Neuronal stem cell (in vitro differentiated cells): ENCODE results near the gene SORBS2.

ENCODE experiments used
- DNase-seq: peaks from one replicate; pipeline ENCODE4 v3.0.0-alpha.2; 2013; ENCODE audit warnings: low spot score
- H2AFZ ChIP-seq: one replicate; pipeline ENCODE4 v1.6.1; 2013; ENCODE audit warnings: mild to moderate bottlenecking, low read length, inconsistent platforms
- H2AK5ac ChIP-seq: 2 replicates; pipeline ENCODE4 v1.6.1; 2013; ENCODE audit warnings: low read depth, mild to moderate bottlenecking, inconsistent platforms, low read length, moderate library complexity, mixed read lengths
- H2BK120ac ChIP-seq: 2 replicates; pipeline ENCODE4 v1.6.1; 2013; ENCODE audit warnings: low read depth, mild to moderate bottlenecking, inconsistent platforms, low read length, moderate library complexity, mixed read lengths
- H2BK12ac ChIP-seq: one replicate; pipeline ENCODE4 v1.6.1; 2013; ENCODE audit warnings: low read length, inconsistent platforms
- H2BK15ac ChIP-seq: 2 replicates; pipeline ENCODE4 v1.6.1; 2013; ENCODE audit warnings: mild to moderate bottlenecking, low read length, inconsistent platforms, mixed read lengths
- H2BK5ac ChIP-seq: one replicate; pipeline ENCODE4 v1.6.1; 2013; ENCODE audit warnings: inconsistent platforms, mild to moderate bottlenecking, low read length, moderate library complexity
- H3K14ac ChIP-seq: one replicate; pipeline ENCODE4 v1.6.1; 2013; ENCODE audit warnings: low read length, inconsistent platforms
- H3K18ac ChIP-seq: 2 replicates; pipeline ENCODE4 v1.6.1; 2013; ENCODE audit warnings: low read length, inconsistent platforms
- H3K23ac ChIP-seq: 2 replicates; pipeline ENCODE4 v1.6.1; 2013; ENCODE audit warnings: low read depth, mild to moderate bottlenecking, mixed read lengths, low read length, inconsistent platforms; ENCODE audit not compliant: poor library complexity
- H3K27ac ChIP-seq: replicated peaks from 3 replicates; pipeline ENCODE4 v1.5.1; 2013; ENCODE audit warnings: low read length, inconsistent platforms
- H3K27me3 ChIP-seq, 3 experiments: 2 replicates each; pipeline ENCODE4 v1.6.1; 2013; ENCODE audit warnings: low read length in 3 of 3, mild to moderate bottlenecking in 2 of 3, inconsistent platforms in 1 of 3, low read depth in 1 of 3, mixed read lengths in 1 of 3, moderate library complexity in 1 of 3; ENCODE audit not compliant: control insufficient read depth in 3 of 3, insufficient read depth in 3 of 3
- H3K36me3 ChIP-seq, 2 donors: replicated peaks in 1 of 2; 2 replicates each; pipeline ENCODE4 v1.6.1; 2013; ENCODE audit warnings: low read length in 2 of 2; ENCODE audit not compliant: control insufficient read depth in 2 of 2, insufficient read depth in 2 of 2
- H3K4ac ChIP-seq: 2 replicates; pipeline ENCODE4 v1.6.1; 2013; ENCODE audit warnings: inconsistent platforms, mild to moderate bottlenecking, low read length, moderate library complexity
- H3K4me1 ChIP-seq, 2 donors: 1 replicate in 1 of 2; 2 replicates in 1 of 2; pipeline ENCODE4 v1.6.1; 2013; ENCODE audit warnings: low read length in 2 of 2, low read depth in 1 of 2; ENCODE audit not compliant: control insufficient read depth in 2 of 2, insufficient read depth in 1 of 2
- H3K4me2 ChIP-seq: one replicate; pipeline ENCODE4 v1.6.1; 2013; ENCODE audit warnings: mild to moderate bottlenecking, low read length, inconsistent platforms; ENCODE audit not compliant: insufficient read depth, poor library complexity, severe bottlenecking
- H3K4me3 ChIP-seq, 2 donors: 2 replicates each; pipeline ENCODE4 v1.5.1; 2013; ENCODE audit warnings: low read length in 2 of 2, mild to moderate bottlenecking in 2 of 2, inconsistent platforms in 1 of 2, moderate library complexity in 1 of 2
- H3K79me1 ChIP-seq: one replicate; pipeline ENCODE4 v1.6.1; 2013; ENCODE audit warnings: low read depth, mild to moderate bottlenecking, inconsistent platforms, low read length, moderate library complexity
- H3K9ac ChIP-seq: one replicate; pipeline ENCODE4 v1.6.1; 2013; ENCODE audit warnings: mild to moderate bottlenecking, low read depth, low read length, inconsistent platforms; ENCODE audit not compliant: poor library complexity
- H3K9me3 ChIP-seq, 2 donors: replicated peaks in 1 of 2; 2 replicates each; pipeline versions ENCODE3 to v1.6.1; 2013; ENCODE audit warnings: low read length in 2 of 2, mild to moderate bottlenecking in 2 of 2, inconsistent platforms in 1 of 2, low read depth in 1 of 2, mixed read lengths in 1 of 2, moderate library complexity in 1 of 2; ENCODE audit not compliant: control insufficient read depth in 2 of 2, insufficient read depth in 1 of 2
- H4K8ac ChIP-seq: one replicate; pipeline ENCODE4 v1.6.1; 2013; ENCODE audit warnings: low read depth, mild to moderate bottlenecking, inconsistent platforms, low read length, moderate library complexity
- H4K91ac ChIP-seq: one replicate; pipeline ENCODE4 v1.6.1; 2013; ENCODE audit warnings: low read length, low read depth, mild to moderate bottlenecking, inconsistent platforms; ENCODE audit not compliant: poor library complexity
- WGBS, 2 donors: extraction: QIAGEN DNeasy Blood & Tissue Kit; methylation state at CpG; one replicate each; pipeline ENCODE4 v1.1.7; 2013; ENCODE audit warnings: missing lambda C conversion rate in 2 of 2, mixed read lengths in 1 of 2; ENCODE audit not compliant: insufficient read length in 2 of 2, insufficient replicate concordance in 1 of 2; ENCODE audit errors: extremely low coverage in 2 of 2; 5-methylcytosine and 5-hydroxymethylcytosine counted together

SORBS2 gene

DNA sequence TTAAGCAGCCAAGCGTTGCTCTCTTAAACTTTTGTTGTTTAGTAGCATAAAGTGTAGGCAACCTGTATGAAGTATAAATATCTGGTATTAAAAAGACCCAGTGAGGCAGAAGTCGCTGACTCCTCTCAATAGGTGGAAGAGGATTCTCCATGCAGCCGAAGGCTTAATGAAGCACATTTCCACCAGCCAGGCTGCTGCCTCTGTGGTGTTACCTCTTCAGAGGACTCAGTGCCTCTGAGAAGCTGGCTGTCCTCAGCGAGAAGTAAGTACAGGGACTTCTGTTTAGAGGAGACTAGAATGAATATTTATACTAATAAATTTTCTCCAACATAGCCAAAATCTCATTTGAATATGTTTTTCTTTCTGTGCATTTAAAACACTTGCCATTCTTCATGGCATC is 6.0 kb downstream of the SORBS2 start:
- no CpG with 5 or more reads among the region's 4 CpGs for WGBS, 2 donors
- DNase-seq, result no peak
- no peak overlapping the region for H3K4me3 ChIP-seq

DNA sequence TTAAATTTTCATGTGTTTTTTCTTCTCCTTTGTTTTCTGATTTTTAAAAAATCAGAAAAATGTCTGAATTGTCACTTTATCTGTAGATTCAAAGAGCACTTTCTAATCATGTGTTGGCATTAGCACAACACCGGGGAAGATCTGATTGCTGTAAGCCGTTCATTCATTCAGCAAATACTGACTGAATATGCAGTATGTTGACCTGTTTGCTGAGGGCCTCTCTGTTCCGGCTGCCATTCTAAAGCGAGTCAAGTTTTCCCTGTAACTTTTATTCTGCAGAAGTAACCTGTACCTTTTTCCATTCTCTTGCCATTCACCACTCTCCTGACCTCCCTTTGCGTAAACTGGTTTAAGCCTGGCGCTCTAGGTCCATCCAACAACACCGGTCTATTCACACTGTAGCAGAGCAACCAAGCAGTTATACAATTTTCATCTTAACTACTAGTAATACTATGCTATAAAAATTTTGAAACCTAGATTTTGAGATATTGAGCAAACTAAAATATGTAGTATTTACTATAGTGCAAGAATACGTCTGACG is 6.7 kb downstream of the SORBS2 start:
- Histone ChIP-seq H3K14ac (no peak overlapping the region), H2BK15ac (no peak overlapping the region), H3K4me1 (peaks cover 6 to 8% of the 10 kb centered on the region in 2 donors), H2BK12ac (no peak overlapping the region), H4K91ac (no peak overlapping the region), H3K4ac (no peak overlapping the region), H3K18ac (no peak overlapping the region), H3K23ac (no peak overlapping the region), H3K9ac (no peak overlapping the region), H3K27me3 (no peaks in the 10 kb centered on the region), H3K9me3 (peaks cover 0 to 18% of the 10 kb centered on the region in 2 donors), H2AK5ac (no peak overlapping the region), H3K4me3 (no peak overlapping the region), H4K8ac (no peak overlapping the region), H3K79me1 (no peaks in the 10 kb centered on the region), H2BK120ac (no peak overlapping the region), H3K4me2 (no peak overlapping the region), H2AFZ (no peak overlapping the region), H3K27ac (peak overlapping the region; percentile 69), H3K36me3 (peaks cover 2 to 22% of the 10 kb centered on the region in 2 donors), H2BK5ac (no peak overlapping the region)
- no peak for DNase-seq
- WGBS, 2 donors, result no CpG with 5 or more reads among the region's 9 CpGs

More for the DNA sequence above, 6.0 kb downstream of the SORBS2 start:
- Histone ChIP-seq H2BK5ac (no peak overlapping the region), H3K27me3 (no peaks in the 10 kb centered on the region), H2BK15ac (no peak overlapping the region), H3K36me3 (peaks cover 2 to 16% of the 10 kb centered on the region in 2 donors), H3K23ac (no peak overlapping the region), H3K14ac (no peak overlapping the region), H3K18ac (no peak overlapping the region), H4K91ac (no peak overlapping the region), H3K9me3 (peaks cover 0 to 12% of the 10 kb centered on the region in 2 donors), H3K4ac (no peak overlapping the region), H3K9ac (no peak overlapping the region), H3K79me1 (no peaks in the 10 kb centered on the region), H4K8ac (no peak overlapping the region), H2AFZ (no peak overlapping the region), H2AK5ac (no peak overlapping the region), H3K4me2 (no peak overlapping the region), H3K27ac (peak overlapping the region; percentile 45), H2BK12ac (no peak overlapping the region), H3K4me1 (peaks cover 6 to 8% of the 10 kb centered on the region in 2 donors), H2BK120ac (no peak overlapping the region)

DNA sequence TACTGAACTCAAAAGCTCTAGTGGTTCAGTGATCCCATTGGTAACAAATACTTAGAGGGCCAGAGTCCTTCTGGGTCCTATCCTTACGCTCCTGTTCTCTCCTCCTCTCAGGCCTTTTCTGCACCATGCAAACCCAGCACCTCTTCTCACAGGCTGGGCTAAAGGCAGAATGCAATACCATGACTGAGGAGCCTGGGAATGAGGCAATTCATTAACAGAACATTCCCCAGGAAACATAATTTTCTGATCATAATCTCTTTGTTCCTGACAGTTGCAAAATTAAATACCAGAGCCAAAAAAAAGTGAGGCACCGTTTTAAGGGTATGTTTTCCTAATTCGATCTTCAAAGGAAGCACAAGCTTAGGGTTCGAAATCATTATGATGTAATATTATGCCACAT is 9.0 kb downstream of the SORBS2 start:
- H3K14ac ChIP-seq, result no peak overlapping the region
- H3K18ac ChIP-seq, result no peak overlapping the region
- DNase-seq, result no peak
- H2AK5ac ChIP-seq, result no peak overlapping the region
- no peak overlapping the region for H4K91ac ChIP-seq
- H2BK120ac ChIP-seq, result no peak overlapping the region
- no peak overlapping the region for H3K4ac ChIP-seq
- H2BK15ac ChIP-seq, result no peak overlapping the region
- WGBS, 2 donors, result no CpG with 5 or more reads among the region's 4 CpGs
- H3K27ac ChIP-seq, result no peak overlapping the region
- H3K79me1 ChIP-seq, result no peaks in the 10 kb centered on the region
- H3K27me3 ChIP-seq, result no peaks in the 10 kb centered on the region
- H3K4me3 ChIP-seq, result no peak overlapping the region
- H3K9me3 ChIP-seq, result peaks cover 0 to 20% of the 10 kb centered on the region in 2 donors
- no peak overlapping the region for H2AFZ ChIP-seq
- H2BK12ac ChIP-seq, result no peak overlapping the region
- H3K23ac ChIP-seq, result no peak overlapping the region
- peaks cover 0 to 4% of the 10 kb centered on the region in 2 donors for H3K4me1 ChIP-seq
- H2BK5ac ChIP-seq, result no peak overlapping the region
- H3K36me3 ChIP-seq, result peaks cover 2 to 24% of the 10 kb centered on the region in 2 donors
- H4K8ac ChIP-seq, result no peak overlapping the region
- no peak overlapping the region for H3K4me2 ChIP-seq
- no peak overlapping the region for H3K9ac ChIP-seq

DNA sequence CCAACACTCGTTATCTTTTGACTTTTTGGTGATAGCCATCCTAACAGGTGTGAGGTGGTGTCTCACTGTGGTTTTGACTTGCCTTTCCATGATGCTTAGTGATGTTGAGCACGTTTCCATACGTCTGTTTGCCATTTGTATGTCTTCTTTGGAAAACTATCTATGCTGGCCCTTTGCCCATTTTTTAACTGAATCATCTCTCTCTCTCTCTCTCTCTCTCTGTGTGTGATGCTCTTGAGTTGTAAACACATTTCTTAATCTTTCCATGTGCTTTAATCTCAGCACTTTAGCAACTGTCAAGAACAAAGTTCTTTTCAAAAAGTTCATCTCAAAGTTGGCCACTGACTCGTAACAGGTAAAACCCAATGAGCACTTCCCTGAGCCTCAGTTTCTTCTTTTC is 10.5 kb downstream of the SORBS2 start:
- H2AFZ ChIP-seq, result no peak overlapping the region
- no peak overlapping the region for H3K14ac ChIP-seq
- H3K27me3 ChIP-seq, result no peaks in the 10 kb centered on the region
- no peak overlapping the region for H4K91ac ChIP-seq
- H3K4ac ChIP-seq, result no peak overlapping the region
- no peak overlapping the region for H3K23ac ChIP-seq
- H2BK5ac ChIP-seq, result no peak overlapping the region
- no CpG with 5 or more reads among the region's 4 CpGs for WGBS, 2 donors
- H2BK12ac ChIP-seq, result no peak overlapping the region
- H4K8ac ChIP-seq, result no peak overlapping the region
- DNase-seq, result no peak
- H2BK120ac ChIP-seq, result no peak overlapping the region
- H3K27ac ChIP-seq, result no peak overlapping the region
- no peak overlapping the region for H3K18ac ChIP-seq
- peaks cover 0 to 20% of the 10 kb centered on the region in 2 donors for H3K9me3 ChIP-seq
- H3K4me3 ChIP-seq, result no peak overlapping the region
- no peak overlapping the region for H3K9ac ChIP-seq
- peaks cover 2 to 24% of the 10 kb centered on the region in 2 donors for H3K36me3 ChIP-seq
- H3K4me2 ChIP-seq, result no peak overlapping the region
- no peak overlapping the region for H2BK15ac ChIP-seq
- H2AK5ac ChIP-seq, result no peak overlapping the region
- no peaks in the 10 kb centered on the region for H3K79me1 ChIP-seq
- peaks cover 0 to 8% of the 10 kb centered on the region in 2 donors for H3K4me1 ChIP-seq
